NCI-H526 (cell line): Measurements from ENCODE around the gene TULP3.

ENCODE experiments used
- DNase-seq, 2 experiments: peaks; one replicate each; lab custom pipeline; 2025; lab: John Stamatoyannopoulos, UW

TULP3 gene

DNA sequence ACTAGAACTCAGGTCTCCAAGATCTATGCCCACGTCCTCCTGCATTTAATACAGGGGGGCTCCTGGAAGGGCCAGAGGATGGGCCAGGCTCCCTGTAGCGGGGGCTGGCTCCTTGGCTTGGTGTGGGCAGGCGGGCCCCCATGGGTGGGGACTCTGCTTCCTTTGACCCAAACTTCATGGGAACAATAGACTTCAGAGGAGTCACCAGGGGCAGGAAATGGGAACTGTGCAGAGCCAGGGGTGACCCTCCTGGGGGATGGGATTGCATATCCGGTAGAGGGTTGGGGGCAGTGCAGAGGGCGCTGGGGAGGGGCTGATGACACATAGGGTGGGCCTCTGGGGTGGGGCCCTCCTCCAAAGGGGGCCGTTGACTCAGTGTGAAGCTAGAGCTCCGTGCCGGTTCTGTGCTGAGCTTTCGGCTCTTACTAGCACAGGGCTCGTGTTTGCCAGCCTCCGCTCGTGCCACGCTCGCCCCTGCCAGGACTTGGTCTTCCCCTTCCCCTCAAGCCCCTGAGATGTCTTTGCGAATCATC lies 73.1 kb downstream of the TULP3 start:
- no peak for DNase-seq

DNA sequence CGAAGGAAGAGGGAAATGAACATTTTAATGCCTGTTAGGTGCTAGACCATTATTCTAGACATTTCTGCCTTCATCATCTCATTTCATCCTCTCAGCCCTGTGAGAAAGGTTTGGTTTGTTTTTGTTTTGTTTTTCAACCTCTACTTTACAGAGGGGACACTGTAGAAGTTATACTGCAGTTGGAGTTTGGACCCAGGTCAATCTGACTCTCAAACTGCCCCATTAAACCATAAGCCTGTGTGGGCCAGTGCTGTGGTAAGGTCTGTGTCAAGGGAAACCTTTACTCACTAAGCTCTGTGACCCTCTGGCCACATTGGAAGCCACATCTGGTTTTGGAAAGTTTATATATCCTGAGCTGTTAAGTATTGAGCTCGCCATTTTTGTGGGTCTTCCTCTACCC lies 77.0 kb downstream of the TULP3 start:
- no peak for DNase-seq

DNA sequence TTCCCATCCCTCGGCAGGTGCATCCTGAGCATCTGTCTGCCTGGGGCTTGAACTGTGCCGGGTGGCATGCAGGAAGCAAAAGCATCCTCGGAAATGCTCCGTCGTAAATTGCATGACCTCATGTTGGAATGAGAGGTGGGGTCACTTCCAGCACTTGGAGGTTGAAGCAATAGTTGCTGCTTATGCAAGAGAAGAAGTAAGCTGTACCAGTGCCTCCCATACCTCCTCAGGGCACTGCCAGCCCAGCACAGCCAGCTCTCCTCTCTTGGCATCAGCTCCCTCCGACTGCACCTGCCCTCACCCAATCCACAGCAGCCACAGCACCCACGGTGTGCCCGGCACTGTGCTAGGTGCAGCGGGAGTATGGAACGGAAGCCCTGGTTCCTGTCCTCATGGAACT lies 80.1 kb downstream of the TULP3 start:
- DNase-seq: no peak

DNA sequence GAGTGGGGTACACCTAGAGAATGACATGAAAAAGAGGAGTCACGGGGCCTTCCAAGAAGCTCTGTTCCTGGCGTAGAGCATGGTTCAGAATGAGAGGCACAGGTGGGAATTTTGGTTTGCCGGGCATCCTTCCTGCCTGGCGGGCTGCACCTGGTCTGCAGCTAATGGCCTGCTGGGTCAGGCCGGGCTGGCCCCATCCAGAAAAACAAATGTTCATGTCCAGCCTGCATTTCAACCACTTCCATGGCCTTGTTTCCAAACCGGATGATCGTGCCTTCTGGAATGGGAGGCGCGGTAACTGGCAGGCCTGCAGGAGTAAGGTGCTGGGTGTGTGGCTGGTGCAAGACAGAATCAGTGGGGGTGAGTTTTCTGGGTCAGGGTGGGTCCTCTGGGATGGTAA lies 82.9 kb downstream of the TULP3 start:
- DNase-seq: no peak

- DNase-seq: no peak
These were observed 83.9 kb downstream of the TULP3 start for GRCh38 chr12:2974560-2974971.

- DNase-seq: no peak
These were observed 85.9 kb downstream of the TULP3 start for GRCh38 chr12:2976581-2976996.

GRCh38 chr12:2977776-2978175 lies 87.1 kb downstream of the TULP3 start:
- DNase-seq: no peak

DNA sequence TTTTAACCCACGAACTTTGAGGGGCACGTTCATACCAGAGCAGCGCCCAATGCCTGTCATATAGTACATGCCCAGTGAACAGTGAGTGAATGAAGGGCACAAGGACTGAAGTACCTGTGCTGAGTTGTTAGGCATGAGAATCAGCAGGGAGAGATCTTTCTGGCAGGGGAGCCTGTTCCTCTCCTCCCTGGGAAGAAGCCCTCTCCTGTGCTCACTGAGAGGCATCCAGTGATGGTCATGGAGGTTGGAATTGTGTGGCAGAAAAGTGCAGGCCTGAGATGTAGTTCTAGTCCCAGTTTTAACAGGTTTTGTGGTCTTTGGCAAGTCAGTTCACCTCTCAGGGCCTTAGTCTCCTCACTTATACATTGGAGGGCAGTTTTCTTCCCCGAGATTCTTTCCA lies 89.1 kb downstream of the TULP3 start:
- DNase-seq: no peak

GRCh38 chr12:2980630-2981029 lies 89.9 kb downstream of the TULP3 start:
- DNase-seq: no peak

DNA sequence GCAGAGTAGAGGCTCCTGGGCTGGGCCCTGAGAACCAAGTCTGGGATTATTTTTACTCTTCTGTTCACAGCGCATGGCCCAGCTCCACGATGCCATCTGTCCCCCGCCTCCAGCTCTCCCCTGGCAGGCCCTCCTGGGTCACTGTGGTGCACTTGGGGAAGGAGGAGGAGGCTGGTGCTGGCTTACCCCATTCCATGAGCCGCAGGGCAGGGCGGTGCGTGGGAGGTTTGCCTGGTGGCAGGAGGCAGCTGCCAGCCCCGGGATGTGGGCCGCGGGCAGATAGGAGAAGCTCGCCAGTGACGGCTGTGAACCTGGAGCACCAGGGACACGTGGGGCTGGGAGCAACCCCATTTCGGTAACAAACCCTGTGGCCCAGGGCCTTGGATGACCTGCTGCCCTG lies 91.7 kb downstream of the TULP3 start:
- DNase-seq: no peak

DNA sequence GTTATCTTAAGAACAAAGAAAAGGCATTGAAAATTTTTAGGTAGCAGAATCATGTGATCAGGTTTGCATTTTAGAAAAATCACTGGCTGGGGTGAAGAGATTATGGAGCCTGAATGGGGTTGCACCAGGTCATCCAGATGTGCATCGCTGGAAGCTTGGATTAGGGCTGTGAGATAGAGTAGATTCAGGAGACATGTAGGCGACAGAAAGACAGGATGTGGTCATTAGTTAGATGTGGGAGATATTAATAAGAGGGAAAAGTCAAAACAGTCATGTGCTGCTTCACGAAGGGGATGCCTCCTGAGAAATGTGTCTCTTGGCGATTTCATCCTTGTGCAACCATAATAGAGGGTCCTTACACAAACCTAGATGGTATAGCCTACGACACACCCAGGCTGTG lies 93.6 kb downstream of the TULP3 start:
- no peak for DNase-seq

- no peak for DNase-seq
These were observed 94.0 kb downstream of the TULP3 start for GRCh38 chr12:2984698-2985097.

- no peak for DNase-seq
These were observed 96.2 kb downstream of the TULP3 start for GRCh38 chr12:2986876-2987275.

DNA sequence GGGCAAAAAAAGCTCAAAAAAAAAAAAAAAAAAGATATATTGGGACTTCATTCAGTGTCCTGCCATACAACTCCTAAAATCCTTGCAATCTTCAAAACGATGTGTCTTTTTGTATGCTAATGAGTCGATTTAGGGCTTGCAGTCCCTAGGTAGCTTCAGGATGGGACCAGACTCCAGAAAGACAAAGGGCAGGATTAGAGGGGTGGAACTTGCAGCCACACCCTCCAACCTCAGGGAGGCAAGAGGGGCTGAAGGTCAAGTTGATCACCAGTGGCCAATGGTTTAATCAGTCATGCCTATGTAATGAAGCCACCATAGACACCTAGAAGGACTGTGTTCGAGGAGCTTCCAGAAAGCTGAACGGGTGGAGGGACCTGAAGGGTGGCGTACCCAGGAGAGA lies 97.8 kb downstream of the TULP3 start:
- no peak for DNase-seq
